Calu3 (cell line): ENCODE data around the gene FCGR1A. TPM values are rescaled to one million over a fixed set of nuclear protein-coding genes. Genes with fewer than 3 reads are reported as not detected.
"Not testable (repeated sequence)": the region's sequence is repeated elsewhere in the genome, so short reads cannot be mapped to it uniquely, and the experiment has no call there.

Experiments
- BruUV-seq: library from RNA; stranded (reverse); fragments of 400-500 nt; replicated peaks from 2 replicates; lab custom pipeline; 2021; lab: Mats Ljungman, UMichigan
- CTCF ChIA-PET: fragments of 300-600 bp; sonication (Branson Sonifier 250); formaldehyde crosslinking; loops from one replicate; lab custom pipeline; 2022; ENCODE audit warnings: antibody characterized with exemption; lab: Charles Lee
- DNase-seq: peaks from one replicate; pipeline ENCODE4 v3.0.0; 2022
- H3K27ac Mint-ChIP-seq: one replicate; pipeline ENCODE4 v1.8.0; 2022; ENCODE audit warnings: mixed read lengths; ENCODE audit not compliant: unreplicated experiment
- H3K27me3 Mint-ChIP-seq: one replicate; pipeline ENCODE4 v1.8.0; 2022; ENCODE audit warnings: mixed read lengths; ENCODE audit not compliant: unreplicated experiment
- H3K36me3 Mint-ChIP-seq: one replicate; pipeline ENCODE4 v1.8.0; 2022; ENCODE audit warnings: mild to moderate bottlenecking, moderate library complexity, mixed read lengths; ENCODE audit not compliant: insufficient read depth, unreplicated experiment
- H3K4me1 Mint-ChIP-seq: one replicate; pipeline ENCODE4 v1.8.0; 2022; ENCODE audit warnings: mild to moderate bottlenecking, low read depth, mixed read lengths; ENCODE audit not compliant: unreplicated experiment
- H3K4me3 Mint-ChIP-seq: one replicate; pipeline ENCODE4 v1.8.0; 2022; ENCODE audit warnings: mild to moderate bottlenecking, low read depth, moderate library complexity, mixed read lengths; ENCODE audit not compliant: unreplicated experiment
- H3K9me3 Mint-ChIP-seq: one replicate; pipeline ENCODE4 v1.8.0; 2022; ENCODE audit warnings: low read depth, mixed read lengths; ENCODE audit not compliant: unreplicated experiment
- intact Hi-C: fragments of 100-400 bp; cut with micrococcal nuclease; formaldehyde crosslinking; loops from one replicate; pipeline ENCODE4 v1.10.0; 2022; ENCODE audit not compliant: unreplicated experiment
- total RNA-seq: library from RNA; stranded (reverse); gene quantifications from 2 replicates; pipeline ENCODE4 v1.2.3, GENCODE V29; 2022

The FCGR1A gene
- total RNA-seq, 1 experiment from 2014 or later, result not detected

- Mint-ChIP-seq H3K36me3 (peaks cover 39% of the 10 kb centered on the region), H3K27ac (peak overlapping the region; percentile 96), H3K4me3 (peak overlapping the region; percentile 76)
- peak; percentile 81 for DNase-seq
- H3K9me3 Mint-ChIP-seq, intact Hi-C loops, H3K27me3 Mint-ChIP-seq, CTCF ChIA-PET, H3K4me1 Mint-ChIP-seq: not testable (repeated sequence)
- TSS peak; percentile 83 for BruUV-seq
These were observed 29.7 kb downstream of the FCGR1A start for GRCh38 chr1:149811890-149812829.

- BruUV-seq, result TSS peak; percentile 97
- CTCF ChIA-PET, H3K27me3 Mint-ChIP-seq, H3K9me3 Mint-ChIP-seq, H3K4me1 Mint-ChIP-seq, intact Hi-C loops: not testable (repeated sequence)
- peaks cover 39% of the 10 kb centered on the region for H3K36me3 Mint-ChIP-seq
- peak overlapping the region; percentile 96 for H3K27ac Mint-ChIP-seq
- peak; percentile 77 for DNase-seq
- H3K4me3 Mint-ChIP-seq, result peak overlapping the region; percentile 76
These were observed 30.7 kb downstream of the FCGR1A start for GRCh38 chr1:149812893-149813801.

GRCh38 chr1:149820387-149820786 lies 37.9 kb downstream of the FCGR1A start:
- DNase-seq, H3K9me3 Mint-ChIP-seq, H3K4me3 Mint-ChIP-seq, H3K27ac Mint-ChIP-seq, H3K4me1 Mint-ChIP-seq, CTCF ChIA-PET, BruUV-seq, H3K36me3 Mint-ChIP-seq, H3K27me3 Mint-ChIP-seq, intact Hi-C loops: not testable (repeated sequence)

GRCh38 chr1:149826555-149826954 lies 44.1 kb downstream of the FCGR1A start:
- intact Hi-C loops, CTCF ChIA-PET: not testable (repeated sequence)

GRCh38 chr1:149831764-149832315 lies 49.3 kb downstream of the FCGR1A start:
- DNase-seq, CTCF ChIA-PET, H3K27ac Mint-ChIP-seq, H3K36me3 Mint-ChIP-seq, intact Hi-C loops, H3K9me3 Mint-ChIP-seq, H3K27me3 Mint-ChIP-seq, H3K4me3 Mint-ChIP-seq, H3K4me1 Mint-ChIP-seq: not testable (repeated sequence)
- BruUV-seq, result TSS peak; percentile 87

More at GRCh38 chr1:149826555-149826954, 44.1 kb downstream of the FCGR1A start:
- BruUV-seq, H3K9me3 Mint-ChIP-seq, H3K27ac Mint-ChIP-seq, H3K27me3 Mint-ChIP-seq, DNase-seq, H3K4me1 Mint-ChIP-seq, H3K4me3 Mint-ChIP-seq, H3K36me3 Mint-ChIP-seq: not testable (repeated sequence)

- H3K4me1 Mint-ChIP-seq, H3K27ac Mint-ChIP-seq, H3K36me3 Mint-ChIP-seq, H3K9me3 Mint-ChIP-seq, H3K27me3 Mint-ChIP-seq, H3K4me3 Mint-ChIP-seq, DNase-seq, intact Hi-C loops, CTCF ChIA-PET: not testable (repeated sequence)
- BruUV-seq, result TSS peak; percentile 74
These were observed 50.0 kb downstream of the FCGR1A start for GRCh38 chr1:149832316-149833126.

GRCh38 chr1:149833144-149833543 lies 50.6 kb downstream of the FCGR1A start:
- H3K36me3 Mint-ChIP-seq, BruUV-seq, DNase-seq, intact Hi-C loops, H3K27ac Mint-ChIP-seq, H3K27me3 Mint-ChIP-seq, CTCF ChIA-PET, H3K4me1 Mint-ChIP-seq, H3K9me3 Mint-ChIP-seq, H3K4me3 Mint-ChIP-seq: not testable (repeated sequence)

- Mint-ChIP-seq H3K36me3 (peaks cover 28% of the 10 kb centered on the region), H3K4me1 (peaks cover 17% of the 10 kb centered on the region)
- BruUV-seq, CTCF ChIA-PET, intact Hi-C loops, H3K4me3 Mint-ChIP-seq, H3K27ac Mint-ChIP-seq, H3K9me3 Mint-ChIP-seq, H3K27me3 Mint-ChIP-seq, DNase-seq: not testable (repeated sequence)
These were observed 58.7 kb downstream of the FCGR1A start for GRCh38 chr1:149841149-149841548.
